Left kidney (tissue), 8 donors: ENCODE data around the gene RNU6-9. TPM values are rescaled to one million over a fixed set of nuclear protein-coding genes. Genes with fewer than 3 reads are reported as not detected.
"Not testable (repeated sequence)": the region's sequence is repeated elsewhere in the genome, so short reads cannot be mapped to it uniquely, and the experiment has no call there.

ENCODE experiments used
- DNase-seq: peaks from one replicate; pipeline ENCODE4 v3.0.0-alpha.2; 2013
- long read RNA-seq, 8 donors: transcript quantifications; one replicate each; lab custom pipeline, GENCODE V29; 2026
- polyA plus RNA-seq: library from polyadenylated mRNA; unstranded; fragments of 120-200 nt; gene quantifications from one replicate; pipeline ENCODE4 v1.2.1, GENCODE V29; 2013; ENCODE audit not compliant: insufficient read length

The RNU6-9 gene
- not detected for polyA plus RNA-seq
- long read RNA-seq, donor 1, result 0 reads
- long read RNA-seq, donor 2, result 0 reads
- long read RNA-seq, donor 3, result 0 reads
- long read RNA-seq, donor 4, result 0 reads
- long read RNA-seq, donor 5, result 0 reads
- long read RNA-seq, donor 6, result 0 reads
- long read RNA-seq, donor 7, result 0 reads
- long read RNA-seq, donor 8, result 0 reads

- peak; percentile 93 for DNase-seq
Measured at GRCh38 chr19:892894-893689, at the start of gene RNU6-9, which contains the start of gene MED16. TSS of gene RNU6-9 (plus strand) at chr19:893484. TSS of gene MED16 (minus strand) at chr19:893187. CDS start at chr19:891131, 2,056 bp downstream.

GRCh38 chr19:843836-844545, 49.3 kb upstream of the RNU6-9 start:
- no peak for DNase-seq

- DNase-seq, result no peak
Measured at GRCh38 chr19:844546-844971, 48.7 kb upstream of the RNU6-9 start.

- no peak for DNase-seq
Measured at GRCh38 chr19:845707-846521, 47.4 kb upstream of the RNU6-9 start.

GRCh38 chr19:848386-848921, 44.8 kb upstream of the RNU6-9 start:
- DNase-seq, result no peak

GRCh38 chr19:849195-849594, 44.1 kb upstream of the RNU6-9 start:
- DNase-seq, result not testable (repeated sequence)

- no peak for DNase-seq
Measured at GRCh38 chr19:850221-850978, 42.9 kb upstream of the RNU6-9 start.

- DNase-seq, result no peak
Measured at GRCh38 chr19:850979-851335, 42.3 kb upstream of the RNU6-9 start.

GRCh38 chr19:852136-853013, 40.9 kb upstream of the RNU6-9 start, which contains the start of gene ELANE:
TSS of gene ELANE (plus strand) at chr19:852303. CDS start at chr19:852329, 26 bp downstream.
- no peak for DNase-seq

GRCh38 chr19:853014-853585, 40.2 kb upstream of the RNU6-9 start:
- DNase-seq, result no peak

- DNase-seq, result not testable (repeated sequence)
Measured at GRCh38 chr19:853614-854220, 39.6 kb upstream of the RNU6-9 start.

GRCh38 chr19:854549-854948, 38.7 kb upstream of the RNU6-9 start:
- DNase-seq, result no peak

- DNase-seq, result no peak
Measured at GRCh38 chr19:855142-855541, 38.1 kb upstream of the RNU6-9 start.

- no peak for DNase-seq
Measured at GRCh38 chr19:855566-856120, 37.6 kb upstream of the RNU6-9 start.

GRCh38 chr19:858284-858683, 35.0 kb upstream of the RNU6-9 start:
- no peak for DNase-seq

GRCh38 chr19:858868-859843, 34.1 kb upstream of the RNU6-9 start, which contains the start of gene CFD:
TSS of gene CFD (plus strand) at chr19:859664. CDS start at chr19:859690, 26 bp downstream.
- no peak for DNase-seq

GRCh38 chr19:861141-861755, 32.0 kb upstream of the RNU6-9 start:
- no peak for DNase-seq
